IPS-11a (cell line): Measurements from ENCODE around the gene LILRA2.
"Not testable (repeated sequence)": the region's sequence is repeated elsewhere in the genome, so short reads cannot be mapped to it uniquely, and the experiment has no call there.

ENCODE experiments used
- H3K4me3 ChIP-seq: one replicate; pipeline ENCODE4 v1.5.1; 2013; ENCODE audit warnings: low read depth, low read length, control low read depth

LILRA2 gene

GRCh38 chr19:54608205-54608604 lies 34.6 kb downstream of the LILRA2 start:
- no peak overlapping the region for H3K4me3 ChIP-seq

GRCh38 chr19:54608792-54609191 lies 35.2 kb downstream of the LILRA2 start:
- H3K4me3 ChIP-seq, result no peak overlapping the region

DNA sequence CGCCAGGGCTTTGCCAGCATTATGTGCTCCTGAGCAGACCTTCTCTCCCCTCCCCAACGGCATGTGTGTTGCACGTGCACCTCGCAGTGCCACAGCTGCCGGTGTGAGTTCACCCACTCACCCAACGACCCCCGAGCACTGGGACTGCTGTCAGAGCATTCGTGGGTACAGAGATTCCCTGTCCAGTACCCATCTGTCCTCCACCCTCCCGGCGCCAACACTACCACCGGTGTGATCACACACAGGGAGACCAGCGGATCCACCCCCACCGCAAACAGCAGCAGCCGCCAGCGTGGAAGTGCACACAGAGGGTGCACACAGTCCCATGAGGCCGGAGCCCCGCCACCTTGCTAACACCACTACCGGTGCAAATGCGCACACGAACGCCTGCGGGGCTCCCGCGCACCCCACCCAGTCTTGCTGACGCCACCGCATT lies 35.8 kb downstream of the LILRA2 start:
- H3K4me3 ChIP-seq, result no peak overlapping the region

GRCh38 chr19:54612428-54612827 lies 38.8 kb downstream of the LILRA2 start:
- H3K4me3 ChIP-seq, result no peak overlapping the region

DNA sequence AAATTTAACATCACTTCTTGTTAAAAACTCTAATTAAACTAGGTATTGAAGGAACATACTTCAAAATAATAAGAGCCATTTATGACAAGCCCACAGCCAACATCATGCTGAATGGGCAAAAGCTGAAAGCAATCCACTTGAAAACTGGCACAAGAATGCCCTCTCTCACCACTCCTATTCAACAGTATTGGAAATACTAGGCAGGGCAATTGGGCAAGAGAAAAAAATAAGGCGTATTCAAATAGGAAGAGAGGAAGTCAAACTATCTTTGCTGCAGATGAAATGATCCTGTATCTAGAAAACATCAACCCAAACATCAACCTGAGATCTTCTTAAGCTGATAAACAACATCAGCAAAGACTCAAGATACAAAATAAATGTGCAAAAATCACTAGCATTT lies 41.1 kb downstream of the LILRA2 start:
- H3K4me3 ChIP-seq, result no peak overlapping the region

- H3K4me3 ChIP-seq, result no peak overlapping the region
Measured at GRCh38 chr19:54616057-54616456, 42.5 kb downstream of the LILRA2 start.

DNA sequence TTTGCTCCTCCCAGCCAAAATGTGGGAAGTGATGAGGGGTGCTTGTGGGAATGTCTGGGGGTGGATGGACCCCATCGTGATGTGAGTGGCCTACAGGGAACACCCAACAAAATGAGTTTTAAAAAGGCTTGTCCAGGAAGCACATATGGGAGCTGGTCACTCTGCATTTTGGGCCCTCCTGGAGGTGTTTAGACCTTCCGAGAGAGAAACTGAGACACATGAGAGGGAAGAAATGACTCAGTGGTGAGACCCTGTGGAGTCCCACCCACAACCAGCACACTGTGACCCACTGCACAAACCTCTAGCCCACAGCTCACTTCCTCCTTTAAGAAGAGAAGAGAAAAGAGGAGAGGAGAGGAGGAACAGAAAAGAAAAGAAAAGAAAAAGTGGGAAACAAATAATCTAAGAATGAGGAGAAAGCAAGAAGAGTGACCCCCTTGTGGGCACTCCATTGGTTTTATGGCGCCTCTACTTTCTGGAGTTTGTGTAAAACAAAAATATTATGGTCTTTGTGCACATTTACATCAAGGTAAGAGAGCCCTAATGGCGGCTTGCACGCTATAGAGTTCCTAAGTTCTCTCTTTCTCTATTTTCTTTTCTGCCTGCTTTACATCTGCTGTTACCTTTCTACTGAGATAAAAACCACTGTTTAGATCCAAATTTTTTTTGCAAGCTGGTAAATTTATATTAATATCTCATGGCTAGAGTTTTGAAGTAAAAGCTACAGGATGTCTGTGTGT lies 43.4 kb downstream of the LILRA2 start:
- no peak overlapping the region for H3K4me3 ChIP-seq

DNA sequence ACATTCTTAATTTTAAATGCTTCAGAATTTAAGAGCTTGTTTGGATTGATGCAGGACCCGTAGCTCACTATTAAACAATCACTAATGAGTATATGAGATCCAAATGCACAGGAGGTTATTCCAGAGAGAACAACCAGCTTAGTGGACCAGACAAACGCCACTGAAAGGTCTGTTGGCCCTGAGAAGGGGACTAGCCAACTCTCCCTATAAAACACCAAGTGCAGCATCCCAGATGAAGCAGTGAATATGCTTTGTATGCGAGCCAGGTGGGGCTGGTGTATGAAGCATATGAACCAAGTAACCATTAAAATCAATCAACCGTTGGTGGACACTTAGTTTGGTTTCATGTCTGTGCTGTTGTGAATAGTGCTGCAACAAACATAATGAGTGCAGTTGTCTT lies 46.9 kb downstream of the LILRA2 start:
- H3K4me3 ChIP-seq, result no peak overlapping the region

- H3K4me3 ChIP-seq, result no peak overlapping the region
Measured at GRCh38 chr19:54622431-54622830, 48.8 kb downstream of the LILRA2 start.

DNA sequence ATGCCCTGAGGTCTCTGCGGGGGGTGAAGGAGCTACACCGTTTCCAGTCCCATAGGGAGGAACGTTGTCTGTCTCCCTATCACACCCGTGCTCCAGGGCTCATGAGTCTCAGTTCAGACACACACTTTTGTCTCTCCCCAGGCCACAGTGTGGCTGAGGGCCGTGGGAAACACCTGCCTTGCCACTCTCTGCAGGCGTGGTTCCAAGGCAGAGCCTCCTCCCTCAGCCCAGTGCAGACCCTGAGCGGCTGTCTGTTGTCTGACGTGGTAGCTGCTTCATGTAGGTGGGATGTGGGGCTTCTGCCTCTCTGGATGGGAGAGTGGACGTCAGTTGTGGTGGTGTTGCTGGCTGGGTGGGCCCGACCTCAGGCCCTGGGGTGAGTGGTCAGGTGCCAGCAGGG lies 50.6 kb downstream of the LILRA2 start:
- H3K4me3 ChIP-seq, result not testable (repeated sequence)

- H3K4me3 ChIP-seq, result not testable (repeated sequence)
Measured at GRCh38 chr19:54624934-54625730, 51.5 kb downstream of the LILRA2 start.

GRCh38 chr19:54626757-54627156 lies 53.2 kb downstream of the LILRA2 start:
- H3K4me3 ChIP-seq, result no peak overlapping the region

DNA sequence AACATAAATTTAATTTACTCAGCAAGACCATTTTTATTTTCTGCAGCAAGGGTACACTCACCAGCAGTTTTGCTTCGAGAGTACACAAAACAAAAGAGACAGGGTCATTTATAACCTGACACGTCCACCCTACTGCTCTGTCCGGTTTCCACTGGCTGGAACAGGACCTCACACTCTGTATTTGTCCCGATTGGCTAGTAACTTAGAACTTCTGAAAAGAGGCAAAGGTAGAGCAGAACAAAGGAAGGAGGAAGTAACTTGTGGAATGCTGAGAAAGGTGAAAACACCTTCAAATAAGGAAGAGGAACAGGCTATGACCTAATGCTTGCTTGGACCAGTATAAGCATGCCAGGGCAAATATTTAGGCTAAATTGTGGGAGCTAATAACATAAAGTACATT lies 54.3 kb downstream of the LILRA2 start:
- not testable (repeated sequence) for H3K4me3 ChIP-seq

GRCh38 chr19:54630262-54630661 lies 56.7 kb downstream of the LILRA2 start, which contains the start of gene LILRB1:
Gene LILRB1 (plus strand): TSS chr19:54630484. CDS start chr19:54631074, 590 bp downstream.
- not testable (repeated sequence) for H3K4me3 ChIP-seq

- no peak overlapping the region for H3K4me3 ChIP-seq
Measured at GRCh38 chr19:54630782-54631181, 57.2 kb downstream of the LILRA2 start.

DNA sequence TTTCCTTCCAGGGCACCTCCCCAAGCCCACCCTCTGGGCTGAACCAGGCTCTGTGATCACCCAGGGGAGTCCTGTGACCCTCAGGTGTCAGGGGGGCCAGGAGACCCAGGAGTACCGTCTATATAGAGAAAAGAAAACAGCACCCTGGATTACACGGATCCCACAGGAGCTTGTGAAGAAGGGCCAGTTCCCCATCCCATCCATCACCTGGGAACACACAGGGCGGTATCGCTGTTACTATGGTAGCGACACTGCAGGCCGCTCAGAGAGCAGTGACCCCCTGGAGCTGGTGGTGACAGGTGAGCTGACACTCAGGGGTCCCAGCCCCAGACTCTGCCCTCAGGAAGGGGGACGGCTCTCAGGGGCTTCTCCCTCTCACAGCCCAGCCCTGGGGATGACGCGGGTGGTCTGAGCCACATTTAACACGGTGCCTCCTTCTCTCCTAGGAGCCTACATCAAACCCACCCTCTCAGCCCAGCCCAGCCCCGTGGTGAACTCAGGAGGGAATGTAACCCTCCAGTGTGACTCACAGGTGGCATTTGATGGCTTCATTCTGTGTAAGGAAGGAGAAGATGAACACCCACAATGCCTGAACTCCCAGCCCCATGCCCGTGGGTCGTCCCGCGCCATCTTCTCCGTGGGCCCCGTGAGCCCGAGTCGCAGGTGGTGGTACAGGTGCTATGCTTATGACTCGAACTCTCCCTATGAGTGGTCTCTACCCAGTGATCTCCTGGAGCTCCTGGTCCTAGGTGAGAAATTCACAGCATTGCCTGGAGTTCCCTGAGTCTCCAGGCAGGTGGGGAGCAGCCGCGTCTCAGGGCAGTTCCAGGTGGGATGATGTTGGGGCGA lies 58.1 kb downstream of the LILRA2 start:
- H3K4me3 ChIP-seq, result not testable (repeated sequence)

DNA sequence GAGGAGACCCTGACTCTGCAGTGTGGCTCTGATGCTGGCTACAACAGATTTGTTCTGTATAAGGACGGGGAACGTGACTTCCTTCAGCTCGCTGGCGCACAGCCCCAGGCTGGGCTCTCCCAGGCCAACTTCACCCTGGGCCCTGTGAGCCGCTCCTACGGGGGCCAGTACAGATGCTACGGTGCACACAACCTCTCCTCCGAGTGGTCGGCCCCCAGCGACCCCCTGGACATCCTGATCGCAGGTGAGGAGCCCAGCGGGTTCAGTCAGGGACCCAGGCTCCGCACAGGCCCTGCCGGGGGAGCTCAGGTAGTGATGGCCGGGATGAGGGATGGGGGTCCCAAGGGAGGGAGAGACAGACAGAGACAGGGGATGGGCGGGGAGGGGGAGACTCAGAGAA lies 58.9 kb downstream of the LILRA2 start:
- not testable (repeated sequence) for H3K4me3 ChIP-seq

- H3K4me3 ChIP-seq, result no peak overlapping the region
Measured at GRCh38 chr19:54633401-54633800, 59.8 kb downstream of the LILRA2 start.

- H3K4me3 ChIP-seq, result not testable (repeated sequence)
Measured at GRCh38 chr19:54636081-54636480, 62.5 kb downstream of the LILRA2 start.

- H3K4me3 ChIP-seq, result no peak overlapping the region
Measured at GRCh38 chr19:54638683-54639082, 65.1 kb downstream of the LILRA2 start.
